Choroid plexus epithelial cell (primary cell): ENCODE results near the gene PLA2G6.

Experiments used
- DNase-seq: peaks from one replicate; pipeline ENCODE4 v3.0.0-alpha.2; 2010; ENCODE audit warnings: low read depth
- H3K4me3 ChIP-seq: 2 replicates; pipeline ENCODE4 v1.5.1; 2011; ENCODE audit warnings: low read depth, mild to moderate bottlenecking, control low read depth, low read length, moderate library complexity
- TF ChIP-seq, protein P1 (sequence below): conservative IDR thresholded peaks from 2 replicates; pipeline ENCODE4 v1.5.1; 2011; ENCODE audit warnings: low read depth, mild to moderate bottlenecking, control low read depth, inconsistent platforms, low read length, moderate library complexity

Gene PLA2G6

DNA sequence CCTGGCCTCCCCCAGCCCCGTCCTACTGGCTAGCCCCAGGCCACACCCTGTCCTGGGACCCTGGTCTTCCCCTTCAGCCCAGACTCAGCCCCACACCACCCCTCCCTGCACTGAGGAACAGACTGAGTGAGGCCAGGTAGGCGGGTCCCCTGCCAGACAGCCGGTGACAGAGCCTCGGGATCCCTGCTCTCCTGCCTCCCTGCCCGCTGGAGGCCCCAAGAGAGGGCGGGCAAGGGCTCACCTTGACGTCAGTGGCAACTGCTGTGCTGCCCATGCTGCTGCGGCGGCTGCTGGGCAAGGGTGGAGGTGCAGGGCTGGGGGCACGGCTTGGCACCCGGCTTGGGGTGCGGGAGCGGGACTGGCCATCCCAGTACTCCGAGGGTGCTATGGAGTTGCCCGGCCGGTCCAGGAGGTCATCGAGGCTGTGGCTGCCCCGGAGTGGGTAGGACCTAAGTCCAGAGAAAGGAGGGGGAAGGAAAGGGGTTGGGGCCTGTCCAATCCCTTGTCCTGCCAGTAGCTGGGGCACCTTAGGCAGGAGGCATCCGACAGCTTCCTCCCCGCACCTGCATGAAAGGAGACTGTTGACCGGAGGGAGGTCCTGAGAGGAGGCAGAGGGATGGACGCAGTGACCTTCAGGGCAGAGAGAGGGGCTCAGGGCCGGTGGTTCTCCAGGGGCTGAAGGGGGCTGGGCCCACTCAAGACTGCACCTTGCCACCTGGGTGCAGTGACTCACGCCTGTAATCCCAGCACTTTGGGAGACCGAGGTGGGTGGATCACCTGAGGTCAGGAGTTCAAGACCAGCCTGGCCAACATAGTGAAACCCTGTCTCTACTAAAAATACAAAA lies 95.4 kb downstream of the PLA2G6 start:
- no peak overlapping the region for H3K4me3 ChIP-seq
- DNase-seq, result no peak
- TF ChIP-seq, protein P1, sequence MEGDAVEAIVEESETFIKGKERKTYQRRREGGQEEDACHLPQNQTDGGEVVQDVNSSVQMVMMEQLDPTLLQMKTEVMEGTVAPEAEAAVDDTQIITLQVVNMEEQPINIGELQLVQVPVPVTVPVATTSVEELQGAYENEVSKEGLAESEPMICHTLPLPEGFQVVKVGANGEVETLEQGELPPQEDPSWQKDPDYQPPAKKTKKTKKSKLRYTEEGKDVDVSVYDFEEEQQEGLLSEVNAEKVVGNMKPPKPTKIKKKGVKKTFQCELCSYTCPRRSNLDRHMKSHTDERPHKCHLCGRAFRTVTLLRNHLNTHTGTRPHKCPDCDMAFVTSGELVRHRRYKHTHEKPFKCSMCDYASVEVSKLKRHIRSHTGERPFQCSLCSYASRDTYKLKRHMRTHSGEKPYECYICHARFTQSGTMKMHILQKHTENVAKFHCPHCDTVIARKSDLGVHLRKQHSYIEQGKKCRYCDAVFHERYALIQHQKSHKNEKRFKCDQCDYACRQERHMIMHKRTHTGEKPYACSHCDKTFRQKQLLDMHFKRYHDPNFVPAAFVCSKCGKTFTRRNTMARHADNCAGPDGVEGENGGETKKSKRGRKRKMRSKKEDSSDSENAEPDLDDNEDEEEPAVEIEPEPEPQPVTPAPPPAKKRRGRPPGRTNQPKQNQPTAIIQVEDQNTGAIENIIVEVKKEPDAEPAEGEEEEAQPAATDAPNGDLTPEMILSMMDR, result no peak

DNA sequence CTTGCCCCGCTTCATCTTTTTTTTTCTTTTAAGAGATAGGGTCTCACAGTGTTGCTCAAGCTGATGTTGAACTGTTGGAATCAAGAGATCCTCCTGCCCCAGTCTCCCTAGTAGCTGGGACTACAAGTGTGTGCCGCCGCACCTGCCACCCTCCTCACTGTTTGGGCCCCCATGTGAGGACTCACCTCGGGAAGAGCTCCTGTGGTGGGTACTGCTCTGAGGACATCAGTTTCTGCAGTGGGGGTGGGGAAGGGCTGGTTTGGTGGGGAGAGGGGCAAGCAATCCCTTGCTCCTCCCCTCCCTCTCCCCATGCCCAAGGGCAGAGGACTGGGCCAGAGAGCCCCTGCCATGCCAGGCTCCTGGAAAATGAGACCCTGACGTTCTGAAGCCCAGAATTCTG lies 96.1 kb downstream of the PLA2G6 start:
- no peak for DNase-seq
- TF ChIP-seq, protein P1, result no peak
- H3K4me3 ChIP-seq, result no peak overlapping the region

DNA sequence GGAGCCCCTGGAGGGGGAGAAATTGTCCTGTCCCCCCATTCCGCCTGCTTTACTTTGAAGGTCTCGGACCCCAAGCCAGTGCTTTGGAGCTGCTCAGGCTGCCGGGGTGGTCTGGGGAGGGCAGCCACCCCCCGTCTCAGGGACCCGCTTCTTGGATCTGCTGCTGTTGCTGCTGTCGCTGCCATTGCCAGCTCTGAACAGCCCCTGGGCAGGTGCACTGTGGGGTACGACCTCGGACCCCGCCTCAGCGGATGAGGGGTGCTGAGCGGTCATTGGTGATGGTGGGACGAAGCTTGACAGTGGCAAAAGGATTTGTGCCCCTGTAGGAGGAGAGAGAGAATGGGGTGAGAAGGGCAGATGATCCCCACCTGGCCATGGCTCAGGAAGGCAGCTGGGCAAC lies 96.6 kb downstream of the PLA2G6 start:
- DNase-seq, result no peak
- TF ChIP-seq, protein P1, result no peak
- H3K4me3 ChIP-seq, result no peak overlapping the region

DNA sequence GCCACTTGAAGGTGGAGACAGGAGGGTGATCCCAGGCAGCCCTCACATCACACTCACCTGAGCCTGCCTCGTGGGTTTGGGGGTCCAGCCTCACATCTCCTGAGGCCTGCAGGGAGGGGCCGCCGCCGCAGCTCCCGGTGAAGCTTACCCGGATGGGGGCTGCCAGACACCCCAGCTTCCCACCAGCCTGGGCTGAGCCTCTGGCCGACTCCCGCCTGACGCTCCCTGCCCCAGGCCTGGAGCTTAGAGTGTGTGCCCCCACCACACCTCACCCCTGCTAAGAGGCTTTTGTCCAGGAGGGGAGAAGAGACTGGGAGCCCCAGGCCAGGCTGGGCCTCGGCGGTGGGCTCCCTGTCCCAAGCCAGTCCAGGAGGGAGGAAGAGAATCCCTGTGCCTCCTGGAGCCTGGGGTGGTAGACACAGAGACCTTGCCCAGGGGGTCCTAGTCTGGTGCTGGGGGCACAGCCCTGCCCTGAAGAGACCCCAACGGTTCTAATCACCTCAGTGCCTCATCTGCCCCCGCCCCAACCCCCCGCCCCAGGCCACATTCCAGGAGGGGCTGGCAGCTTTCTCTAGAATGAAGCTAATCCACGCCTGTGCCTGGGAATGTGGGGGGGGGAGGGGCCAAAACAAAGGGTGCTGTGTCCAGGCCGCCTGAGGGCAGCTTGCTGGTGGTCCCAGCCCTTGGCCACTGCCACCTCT lies 97.5 kb downstream of the PLA2G6 start, which contains the start of gene SLC16A8:
Gene SLC16A8, minus strand, starts transcription at position 254 of the 701 bp plus-strand sequence. CDS start 1,311 bp downstream, outside the sequence.
- TF ChIP-seq, protein P1, result no peak
- H3K4me3 ChIP-seq, result no peak within 1 kb of the TSS
- no peak for DNase-seq

DNA sequence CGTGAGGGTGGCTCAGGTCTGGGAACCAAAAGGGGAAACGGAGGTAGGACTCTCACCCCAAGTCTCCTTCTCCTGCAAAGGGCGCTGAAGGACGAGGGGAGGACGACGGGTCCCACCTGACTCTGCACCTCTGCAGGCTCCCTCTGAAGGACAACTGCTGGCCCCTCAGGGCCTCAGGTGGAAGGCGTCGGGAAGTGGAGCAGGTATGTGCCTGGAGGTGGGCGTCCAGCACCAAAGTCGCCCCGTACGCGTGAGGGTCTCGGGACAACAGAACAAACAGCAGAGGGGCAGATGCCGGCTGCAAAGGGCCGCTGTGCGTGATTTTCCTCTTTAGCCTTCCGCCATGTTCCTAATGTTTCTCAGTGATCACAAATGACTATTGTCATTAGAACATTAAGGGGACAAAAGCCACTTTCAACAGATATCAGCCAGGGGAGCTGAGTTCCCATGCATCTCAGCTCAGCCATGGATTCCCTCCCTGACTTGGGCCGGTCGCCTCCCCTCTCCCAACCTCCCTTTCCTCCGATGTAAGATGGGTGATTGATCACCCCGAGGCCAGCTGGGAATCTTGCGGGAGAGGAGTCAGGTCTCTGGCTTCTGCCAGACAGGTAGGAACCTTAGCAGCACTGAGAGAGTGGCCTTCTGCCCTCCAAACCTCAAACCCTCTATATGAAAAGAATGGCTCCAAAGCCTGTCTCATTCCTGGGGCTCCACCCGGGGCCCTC lies 98.5 kb downstream of the PLA2G6 start:
- no peak for DNase-seq
- TF ChIP-seq, protein P1, result no peak
- no peak overlapping the region for H3K4me3 ChIP-seq

DNA sequence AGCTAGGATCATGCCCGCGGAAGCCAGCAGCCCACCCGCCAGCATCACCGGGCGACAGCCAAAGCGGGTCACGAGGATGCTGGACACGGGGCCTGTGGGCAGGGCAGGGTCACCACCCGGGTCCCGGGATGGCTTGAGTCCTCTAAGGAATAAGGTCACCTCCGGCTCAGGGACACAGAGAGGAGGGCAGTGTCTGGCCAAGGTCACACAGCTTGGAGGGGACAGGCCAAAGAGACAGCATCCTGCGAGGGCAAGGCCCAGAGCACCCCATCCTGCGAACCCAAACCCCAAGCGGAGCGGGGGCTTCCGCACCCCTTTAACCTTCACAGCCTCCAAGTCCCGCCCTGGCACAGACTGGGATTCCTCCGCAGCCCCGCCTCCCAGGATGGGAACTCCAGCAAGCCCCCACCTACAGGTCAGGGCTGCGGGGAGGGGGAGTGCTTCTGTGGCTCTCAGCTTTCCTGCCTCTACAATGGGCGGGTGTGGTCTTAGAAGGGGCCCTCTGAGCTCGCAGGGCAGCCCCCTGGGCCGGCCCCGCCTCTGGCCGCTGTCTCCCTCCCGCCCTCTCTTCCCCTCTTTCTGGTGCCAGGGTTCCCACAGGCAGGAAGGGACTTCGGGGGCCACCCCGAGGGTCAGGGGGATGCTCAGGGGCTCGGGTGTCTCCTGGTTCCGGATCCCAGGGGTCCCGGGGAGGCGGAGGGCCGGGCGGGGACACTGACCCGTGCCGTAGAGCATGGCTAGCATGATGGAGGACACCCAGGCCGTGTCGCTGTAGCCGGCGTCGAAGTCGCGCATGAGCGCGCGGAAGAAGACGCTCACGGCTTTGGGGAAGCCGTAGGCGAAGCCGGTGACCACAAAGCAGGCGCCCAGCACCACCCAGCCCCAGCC lies 99.4 kb downstream of the PLA2G6 start:
- TF ChIP-seq, protein P1, result no peak
- DNase-seq, result no peak
- H3K4me3 ChIP-seq, result no peak overlapping the region
